HepG2 (cell line): ENCODE results near the gene DKKL1. TPM values are rescaled to one million over a fixed set of nuclear protein-coding genes. Genes with fewer than 3 reads are reported as not detected.

Experiments used
- ATAC-seq: fragments of 200-7000 bp; cut with Tn5 transposase; 3 replicates; pipeline ENCODE4 v1.9.1; 2020; ENCODE audit warnings: mild to moderate bottlenecking, moderate library complexity
- BruUV-seq: library from RNA; stranded (reverse); fragments of 400-500 nt; replicated peaks from 2 replicates; lab custom pipeline; 2021; lab: Mats Ljungman, UMichigan
- CTCF ChIA-PET: fragments of 300-600 bp; formaldehyde crosslinking; extraction: SDS; loops from one replicate; lab custom pipeline; 2021; ENCODE audit warnings: low total read pairs, inconsistent platforms, low intra/inter-chr PET ratio; lab: Yijun Ruan, JAX
- POLR2A ChIA-PET: fragments of 350-600 bp; sonication (Branson Sonifier 250); formaldehyde crosslinking; loops from one replicate; lab custom pipeline; 2020; ENCODE audit warnings: antibody characterized with exemption, inconsistent platforms; lab: Yijun Ruan, JAX
- DNase-seq: peaks from one replicate; pipeline ENCODE4 v3.0.0-alpha.2; 2015; ENCODE audit warnings: low spot score
- FAIRE-seq: peaks from 3 replicates; lab custom pipeline; 2011; peaks lifted over from hg19 to GRCh38; lab: Jason Lieb, UNC
- H2AFZ ChIP-seq: one replicate; pipeline ENCODE4 v1.6.1; 2011; ENCODE audit warnings: low read length, inconsistent platforms
- H3K27ac ChIP-seq: fragments of 300-600 bp; 3 replicates; pipeline ENCODE4 v1.8.0; 2011; ENCODE audit warnings: mixed run types, mild to moderate bottlenecking, mixed read lengths, low read length, inconsistent platforms; ENCODE audit not compliant: insufficient read depth; ENCODE audit errors: extremely low read length
- H3K27me3 ChIP-seq, 2 experiments: fragments of 200-600 bp in 1 of 2; 2 replicates in 1 of 2; 3 replicates in 1 of 2; pipeline versions ENCODE4 v1.6.0 to v1.8.0; 2011; ENCODE audit warnings: low read length in 2 of 2, mild to moderate bottlenecking in 2 of 2, moderate library complexity in 2 of 2, inconsistent platforms in 1 of 2; ENCODE audit not compliant: insufficient read depth in 2 of 2, control insufficient read depth in 1 of 2
- H3K36me3 ChIP-seq, 2 experiments: fragments of 200-600 bp in 1 of 2; replicated peaks in 1 of 2; 2 replicates in 1 of 2; 3 replicates in 1 of 2; pipeline versions ENCODE4 v1.5.1 to v1.8.0; 2011; ENCODE audit warnings: low read length in 2 of 2, inconsistent platforms in 1 of 2; ENCODE audit not compliant: insufficient read depth in 2 of 2, control insufficient read depth in 1 of 2
- H3K4me1 ChIP-seq: 2 replicates; pipeline ENCODE4 v1.5.1; 2012; ENCODE audit warnings: low read length, inconsistent platforms; ENCODE audit not compliant: insufficient read depth
- H3K4me2 ChIP-seq: 2 replicates; pipeline ENCODE4 v1.6.0; 2011; ENCODE audit warnings: low read depth, low read length, inconsistent platforms
- H3K4me3 ChIP-seq, 3 experiments: fragments of 200-600 bp in 1 of 3; sonication (generic), shearing (Covaris generic) in 1 of 3; replicated peaks in 1 of 3; 2 replicates each; pipeline ENCODE4 v1.5.1; 2011 to 2016; ENCODE audit warnings: low read length in 3 of 3, inconsistent platforms in 2 of 3, low read depth in 2 of 3, mild to moderate bottlenecking in 2 of 3, control low read depth in 1 of 3, mixed read lengths in 1 of 3; ENCODE audit not compliant: insufficient read depth in 1 of 3
- H3K79me2 ChIP-seq: one replicate; pipeline ENCODE4 v1.6.1; 2011; ENCODE audit warnings: low read length, inconsistent platforms; ENCODE audit not compliant: insufficient read depth
- H3K9ac ChIP-seq: 2 replicates; pipeline ENCODE4 v1.6.0; 2011; ENCODE audit warnings: mild to moderate bottlenecking, low read depth, low read length, inconsistent platforms; ENCODE audit not compliant: insufficient read depth
- H3K9me3 ChIP-seq: 2 replicates; pipeline ENCODE4 v1.5.1; 2012; ENCODE audit warnings: mild to moderate bottlenecking, low read length
- H4K20me1 ChIP-seq: 2 replicates; pipeline ENCODE4 v1.6.0; 2011; ENCODE audit warnings: inconsistent platforms, mild to moderate bottlenecking, low read length, moderate library complexity; ENCODE audit not compliant: insufficient read depth
- ATF5 ChIP-seq: sonication (generic); formaldehyde crosslinking; IDR thresholded peaks from 2 replicates; pipeline ENCODE4 v1.4.0; 2020; ENCODE audit warnings: mild to moderate bottlenecking, low read depth, missing genetic modification reagents
- CCDC6 ChIP-seq: sonication (generic); formaldehyde crosslinking; IDR thresholded peaks from 2 replicates; pipeline ENCODE4 v1.8.1; 2022; ENCODE audit warnings: mild to moderate bottlenecking, missing genetic modification reagents, moderate library complexity
- ELF1 ChIP-seq: sonication (generic); formaldehyde crosslinking; IDR thresholded peaks from 2 replicates; pipeline ENCODE4 v1.4.0; 2020; ENCODE audit warnings: missing genetic modification reagents
- ESRRA ChIP-seq: sonication (generic); formaldehyde crosslinking; IDR thresholded peaks from 2 replicates; pipeline ENCODE4 v1.5.1; 2020; ENCODE audit warnings: mild to moderate bottlenecking, low read depth, missing genetic modification reagents
- HOXA3 ChIP-seq: sonication (generic); formaldehyde crosslinking; IDR thresholded peaks from 2 replicates; pipeline ENCODE4 v1.5.0; 2020; ENCODE audit warnings: missing genetic modification reagents
- MXI1 ChIP-seq: IDR thresholded peaks from 3 replicates; pipeline ENCODE4 v1.6.1; 2012; ENCODE audit warnings: low read depth, low read length, inconsistent platforms, borderline replicate concordance
- PRPF4 ChIP-seq: fragments of 200-400 bp; formaldehyde crosslinking; IDR thresholded peaks from 2 replicates; pipeline ENCODE4 v1.6.1; 2016; ENCODE audit warnings: low read length, low read depth; ENCODE audit not compliant: poor library complexity, severe bottlenecking
- RXRA ChIP-seq: sonication (generic); formaldehyde crosslinking; IDR thresholded peaks from 2 replicates; pipeline ENCODE4 v1.5.1; 2020; ENCODE audit warnings: missing genetic modification reagents
- TFE3 ChIP-seq: IDR thresholded peaks from 2 replicates; pipeline ENCODE4 v1.6.1; 2016
- ZBTB25 ChIP-seq: IDR thresholded peaks from 2 replicates; pipeline ENCODE4 v1.6.1; 2018; ENCODE audit warnings: missing genetic modification reagents
- ZNF777 ChIP-seq: sonication (generic); formaldehyde crosslinking; IDR thresholded peaks from 2 replicates; pipeline ENCODE4 v1.4.0; 2020; ENCODE audit warnings: missing genetic modification reagents
- ZNF792 ChIP-seq: IDR thresholded peaks from 2 replicates; pipeline ENCODE4 v1.6.1; 2016
- ZNF83 ChIP-seq: sonication (generic); formaldehyde crosslinking; IDR thresholded peaks from 2 replicates; pipeline ENCODE4 v1.4.0; 2020; ENCODE audit warnings: missing genetic modification reagents, mild to moderate bottlenecking, borderline replicate concordance
- WGBS: methylation state at CpG from one replicate; pipeline ENCODE4 v1.1.6; 2017; ENCODE audit warnings: low lambda C conversion rate; 5-methylcytosine and 5-hydroxymethylcytosine counted together
- in situ Hi-C: cut with HindIII; loops from 2 replicates; pipeline ENCODE4 v1.10.0; 2017; ENCODE audit warnings: low pct_unique_long_range_greater_than_20kb; ENCODE audit not compliant: extremely low pct_ligation_motif_present
- intact Hi-C: fragments of 100-400 bp; cut with micrococcal nuclease; formaldehyde crosslinking; loops from one replicate; pipeline ENCODE4 v1.10.0; 2022; ENCODE audit not compliant: unreplicated experiment
- polyA plus RNA-seq, 8 experiments: library from polyadenylated mRNA; depleted of rRNA in 3 of 8; stranded (reverse) in 7 of 8; unstranded in 1 of 8; fragments of >200 nt; fragmentation: Illumina TruSeq in 4 of 8; extraction: Trizol in 4 of 8; gene quantifications; 2 replicates each; pipeline versions ENCODE4 v1.2.1 to v1.2.3, GENCODE V29; 2011 to 2016; ENCODE audit warnings: low read depth in 4 of 8, missing spikeins in 1 of 8, mixed read lengths in 1 of 8; ENCODE audit not compliant: insufficient read depth in 1 of 8
- total RNA-seq, 5 experiments: library from RNA; depleted of rRNA; stranded (reverse); fragments of >200 nt; fragmentation: Illumina TruSeq; extraction: Trizol; gene quantifications; 2 replicates each; pipeline ENCODE4 v1.2.3, GENCODE V29; 2016; ENCODE audit warnings: low read depth in 1 of 5
- TF ChIP-seq, protein P1 (sequence below): sonication (generic); formaldehyde crosslinking; IDR thresholded peaks from 2 replicates; pipeline ENCODE4 v1.4.0; 2020; ENCODE audit warnings: missing genetic modification reagents, mild to moderate bottlenecking, borderline replicate concordance

Gene DKKL1
- total and polyA plus RNA-seq, 2 of the 13 experiments (the other 11 are each of a cell fraction or from before 2014, with no cell fraction given): 0.30 to 0.31 TPM

DNA sequence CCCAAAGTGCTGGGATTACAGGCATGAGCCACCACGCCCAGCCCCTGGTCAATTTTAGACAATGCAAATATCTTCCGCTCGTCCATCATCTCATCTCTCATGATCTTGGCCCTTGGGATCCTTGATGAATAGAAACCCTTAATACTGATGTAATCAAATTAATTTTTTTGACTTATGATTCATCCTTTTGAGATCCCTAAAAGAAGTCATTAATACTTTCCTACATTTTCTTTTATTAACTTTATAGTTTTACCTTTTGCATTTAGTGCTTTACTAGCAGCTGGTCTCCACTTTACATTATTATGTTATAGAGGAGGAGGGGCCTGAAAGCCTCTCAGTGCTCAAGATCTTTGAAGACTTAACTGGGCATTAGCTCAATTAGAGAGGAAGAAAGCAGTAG, 16.7 kb downstream of the DKKL1 start:
- in situ Hi-C loops: no loop called here

DNA sequence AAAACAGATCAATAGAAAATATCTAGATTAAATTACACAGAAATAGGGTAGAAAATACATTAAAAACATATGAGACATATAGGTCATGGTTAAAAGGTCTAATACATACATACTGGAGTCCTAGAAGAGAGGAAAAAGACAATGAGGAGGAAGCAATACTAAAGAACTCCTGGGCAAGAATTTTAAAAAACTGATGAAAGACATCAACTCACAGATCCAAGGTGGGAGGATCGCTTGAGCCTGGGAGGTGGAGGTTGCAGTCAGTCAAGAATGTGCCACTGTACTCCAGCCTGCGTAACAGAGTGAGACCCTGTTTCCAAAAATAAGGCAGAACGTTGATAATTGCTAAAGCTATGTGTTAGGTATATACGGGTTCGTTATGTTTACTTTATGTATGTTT, 19.0 kb downstream of the DKKL1 start:
- Histone ChIP-seq H3K9me3 (no peaks in the 10 kb centered on the region), H3K27ac (no peak overlapping the region), H3K27me3 (no peaks in the 10 kb centered on the region; a peak in 2 of 5 replicates), H3K36me3 (no peaks in the 10 kb centered on the region), H2AFZ (no peak overlapping the region), H3K9ac (no peak overlapping the region), H3K4me1 (no peaks in the 10 kb centered on the region), H4K20me1 (no peaks in the 10 kb centered on the region), H3K4me2 (no peak overlapping the region), H3K79me2 (no peaks in the 10 kb centered on the region), H3K4me3 (no peak overlapping the region)
- in situ Hi-C loops (no loop called here), intact Hi-C loops (no loop called here)
- CTCF ChIA-PET: no interaction called here
- FAIRE-seq: no peak
- ATAC-seq: no peak
- POLR2A ChIA-PET: no interaction called here
- WGBS: 26% methylated on average over 5 of the region's 5 CpGs
- BruUV-seq: no TSS peak
- no peak for DNase-seq
- TF ChIP-seq ZNF792 (CRISPR knock-in tag) (no peak), ZNF83 (CRISPR knock-in tag) (no peak), ATF5 (no peak), CCDC6 (CRISPR knock-in tag) (no peak), TFE3 (CRISPR knock-in tag) (no peak)
- TF ChIP-seq, protein P1, sequence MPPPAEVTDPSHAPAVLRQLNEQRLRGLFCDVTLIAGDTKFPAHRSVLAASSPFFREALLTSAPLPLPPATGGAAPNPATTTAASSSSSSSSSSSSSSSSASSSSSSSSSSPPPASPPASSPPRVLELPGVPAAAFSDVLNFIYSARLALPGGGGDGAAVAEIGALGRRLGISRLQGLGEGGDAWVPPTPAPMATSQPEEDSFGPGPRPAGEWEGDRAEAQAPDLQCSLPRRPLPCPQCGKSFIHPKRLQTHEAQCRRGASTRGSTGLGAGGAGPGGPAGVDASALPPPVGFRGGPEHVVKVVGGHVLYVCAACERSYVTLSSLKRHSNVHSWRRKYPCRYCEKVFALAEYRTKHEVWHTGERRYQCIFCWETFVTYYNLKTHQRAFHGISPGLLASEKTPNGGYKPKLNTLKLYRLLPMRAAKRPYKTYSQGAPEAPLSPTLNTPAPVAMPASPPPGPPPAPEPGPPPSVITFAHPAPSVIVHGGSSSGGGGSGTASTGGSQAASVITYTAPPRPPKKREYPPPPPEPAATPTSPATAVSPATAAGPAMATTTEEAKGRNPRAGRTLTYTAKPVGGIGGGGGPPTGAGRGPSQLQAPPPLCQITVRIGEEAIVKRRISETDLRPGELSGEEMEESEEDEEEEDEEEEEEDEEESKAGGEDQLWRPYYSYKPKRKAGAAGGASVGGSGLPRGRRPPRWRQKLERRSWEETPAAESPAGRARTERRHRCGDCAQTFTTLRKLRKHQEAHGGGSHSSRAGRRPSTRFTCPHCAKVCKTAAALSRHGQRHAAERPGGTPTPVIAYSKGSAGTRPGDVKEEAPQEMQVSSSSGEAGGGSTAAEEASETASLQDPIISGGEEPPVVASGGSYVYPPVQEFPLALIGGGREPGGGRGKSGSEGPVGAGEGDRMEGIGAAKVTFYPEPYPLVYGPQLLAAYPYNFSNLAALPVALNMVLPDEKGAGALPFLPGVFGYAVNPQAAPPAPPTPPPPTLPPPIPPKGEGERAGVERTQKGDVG (CRISPR knock-in tag): no peak

More for the DNA sequence above, 16.7 kb downstream of the DKKL1 start:
- no peak overlapping the region for H3K4me3 ChIP-seq
- CTCF ChIA-PET: no interaction called here
- no peaks in the 10 kb centered on the region for H3K9me3 ChIP-seq
- no peak overlapping the region for H2AFZ ChIP-seq
- H3K36me3 ChIP-seq: no peaks in the 10 kb centered on the region
- no peak overlapping the region for H3K27ac ChIP-seq
- ATAC-seq (no peak), DNase-seq (no peak), FAIRE-seq (no peak)
- no peaks in the 10 kb centered on the region for H3K4me1 ChIP-seq
- no peak overlapping the region for H3K9ac ChIP-seq
- BruUV-seq: no TSS peak
- intact Hi-C loops: no loop called here
- TF ChIP-seq ZNF777 (CRISPR knock-in tag) (no peak), ESRRA (CRISPR knock-in tag) (no peak), HOXA3 (CRISPR knock-in tag) (no peak), PRPF4 (no peak), MXI1 (no peak), ZBTB25 (no peak), RXRA (CRISPR knock-in tag) (no peak), ELF1 (CRISPR knock-in tag) (no peak)
- H3K27me3 ChIP-seq: peaks cover 0 to 4% of the 10 kb centered on the region in 2 experiments; a peak in 2 of 5 replicates
- 38% methylated on average over 3 of the region's 3 CpGs for WGBS
- H3K4me2 ChIP-seq: no peak overlapping the region
- POLR2A ChIA-PET: no interaction called here
- no peaks in the 10 kb centered on the region for H4K20me1 ChIP-seq
- no peaks in the 10 kb centered on the region for H3K79me2 ChIP-seq
